ENCODE measurements around the gene EPHB1. TPM values are rescaled to one million over a fixed set of nuclear protein-coding genes. Genes with fewer than 3 reads are reported as not detected.

The EPHB1 gene
- total RNA-seq, 1 experiment from 2014 or later = 2.8 TPM

GRCh38 chr3:134992180-134992579, 197.1 kb downstream of the EPHB1 start:
- no peak overlapping the region for H2BK120ac ChIP-seq (ENCODE audit: low read depth, low read length, poor library complexity, severe bottlenecking)
- H4K8ac ChIP-seq (replicated peaks; ENCODE audit: insufficient read length, low read depth, low read length) = no peak overlapping the region
- no peak overlapping the region for H3K23ac ChIP-seq (ENCODE audit: insufficient read length, low read depth, low read length)
- H2BK12ac ChIP-seq (ENCODE audit: insufficient read length, low read depth, low read length) = no peak overlapping the region
- H3K4me2 ChIP-seq (ENCODE audit: insufficient read depth, insufficient read length, low read length) = no peak overlapping the region
- H2BK20ac ChIP-seq (ENCODE audit: low read depth, low read length, poor library complexity, severe bottlenecking) = no peak overlapping the region
- no peak overlapping the region for H3K9ac ChIP-seq (ENCODE audit: extremely low read depth, insufficient read length, low read length)
- WGBS (ENCODE audit: extremely low coverage, insufficient read length, low lambda C conversion rate) = no CpG with 5 or more reads among the region's 7 CpGs
- H3K4me1 Mint-ChIP-seq = peaks cover 18 to 23% of the 10 kb centered on the region in 2 experiments
- no peak overlapping the region for H3K27ac ChIP-seq (ENCODE audit: insufficient read length, low read depth, low read length)
- no peak overlapping the region for H2AFZ ChIP-seq (ENCODE audit: low read length)
- TF ChIP-seq CTCF (conservative IDR thresholded peaks at IDR 0.05) = no peak
- no peak overlapping the region for H4K5ac ChIP-seq (ENCODE audit: insufficient read length, low read depth, low read length)
- no peak overlapping the region for H3K4me3 Mint-ChIP-seq
- H3K56ac ChIP-seq (ENCODE audit: insufficient read length, low read depth, low read length) = no peak overlapping the region
- no peaks in the 10 kb centered on the region for H3K79me1 ChIP-seq (ENCODE audit: insufficient read depth, low read depth, low read length, poor library complexity, severe bottlenecking)
- no peak overlapping the region for H2BK15ac ChIP-seq (ENCODE audit: low read depth, low read length)
- H3K9me3 ChIP-seq (ENCODE audit: control insufficient read depth, low read depth, low read length) = no peaks in the 10 kb centered on the region
- H3K27me3 ChIP-seq (ENCODE audit: insufficient read depth, low read length) = no peaks in the 10 kb centered on the region
- H2BK5ac ChIP-seq (ENCODE audit: insufficient read length, low read length) = no peak overlapping the region
- no peaks in the 10 kb centered on the region for H4K20me1 ChIP-seq (ENCODE audit: control insufficient read depth, insufficient read depth, insufficient read length)
- no peaks in the 10 kb centered on the region for H3K23me2 ChIP-seq (ENCODE audit: insufficient read length, low read depth, low read length, poor library complexity, severe bottlenecking)
- H3T11ph ChIP-seq (ENCODE audit: low read length) = no peak overlapping the region
- H3K14ac ChIP-seq (ENCODE audit: insufficient read depth, low read length) = no peak overlapping the region; the same call in 1 of the 2 replicates
- H3K4me1 ChIP-seq (ENCODE audit: insufficient read depth, low read length) = peaks cover 7% of the 10 kb centered on the region
- H3K9me3 Mint-ChIP-seq = no peaks in the 10 kb centered on the region
- no peaks in the 10 kb centered on the region for H3K79me2 ChIP-seq (ENCODE audit: insufficient read depth, low read length)
- H2AK5ac ChIP-seq (ENCODE audit: insufficient read length, low read length) = no peak overlapping the region
- no peak for DNase-seq
- H3K27me3 Mint-ChIP-seq (ENCODE audit: low read depth) = no peaks in the 10 kb centered on the region
- no peak overlapping the region for H3K18ac ChIP-seq (ENCODE audit: insufficient read length, low read depth, low read length)
- no peak overlapping the region for H4K91ac ChIP-seq (ENCODE audit: insufficient read length, low read depth, low read length)
- no peak overlapping the region; a peak in 1 of 7 replicates for H3K27ac Mint-ChIP-seq
- H3K36me3 Mint-ChIP-seq (ENCODE audit: insufficient read depth in 1 of 3, low read depth in 3 of 3) = no peaks in the 10 kb centered on the region
- H3K4ac ChIP-seq (ENCODE audit: low read depth, low read length) = no peak overlapping the region

Measured in H9 (cell line).